ENCODE results near the gene ATOH8. TPM values are rescaled to one million over a fixed set of nuclear protein-coding genes. Genes with fewer than 3 reads are reported as not detected.

Gene ATOH8
- total RNA-seq, 2 experiments from 2014 or later = 0.44 TPM; not detected in 1

DNA sequence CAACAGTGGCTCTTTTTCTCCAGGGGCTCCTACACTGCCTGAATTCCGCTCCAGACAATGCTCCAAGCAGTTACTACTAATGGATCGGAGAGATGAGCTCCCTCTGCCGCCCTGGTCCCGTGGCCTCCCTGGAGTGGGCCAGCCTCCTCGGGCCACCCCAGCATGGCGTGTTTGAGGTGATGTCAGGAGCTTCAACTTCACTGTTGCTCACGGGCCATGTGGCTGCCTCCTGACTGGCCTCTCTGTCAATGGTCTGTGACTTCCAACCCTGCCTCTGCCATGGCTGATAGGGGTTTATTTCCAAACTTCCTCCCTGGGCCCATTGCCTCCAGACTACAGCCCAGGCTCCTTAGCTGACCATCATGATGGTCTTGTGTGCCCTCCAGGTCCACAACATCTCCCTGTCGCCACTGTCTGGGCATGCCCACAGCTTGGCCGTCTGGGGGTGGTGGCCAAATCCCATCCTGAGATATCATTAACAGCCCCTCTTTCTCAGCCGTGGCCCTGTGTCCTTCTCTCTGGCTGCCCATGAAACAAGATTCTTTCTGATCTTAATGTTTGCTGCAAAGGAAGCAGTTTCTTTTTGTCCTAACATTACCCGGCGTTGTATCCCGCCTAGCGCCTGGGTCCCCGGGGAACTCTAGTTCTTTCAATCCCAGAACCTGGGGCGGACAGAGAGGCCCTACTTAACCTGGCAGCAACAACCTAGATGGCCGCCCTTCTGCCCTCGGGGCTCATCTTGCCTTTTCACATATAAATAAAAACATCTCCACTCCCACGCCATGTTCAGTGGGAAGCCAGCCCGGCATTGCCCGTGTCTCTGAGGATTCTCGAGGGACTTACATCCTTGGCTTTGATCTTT is 38.1 kb downstream of the ATOH8 start:
- no TSS peak for BruUV-seq (replicated peaks)
- H3K9me3 ChIP-seq (ENCODE audit: low read length) = no peaks in the 10 kb centered on the region
- no peak overlapping the region for H3K4me2 ChIP-seq (ENCODE audit: low read length)
- no peak overlapping the region for H3K27ac ChIP-seq (ENCODE audit: low read depth, low read length, poor library complexity, severe bottlenecking)
- no peak overlapping the region for H2AFZ ChIP-seq (ENCODE audit: low read length)
- ChIA-PET CTCF (ENCODE audit: unreplicated experiment) (no interaction called here), POLR2A (no interaction called here)
- no peaks in the 10 kb centered on the region for H3K36me3 ChIP-seq (ENCODE audit: insufficient read depth, low read length)
- H3K4me3 ChIP-seq (ENCODE audit: low read depth, low read length, poor library complexity, severe bottlenecking) = no peak overlapping the region
- H3K4me1 ChIP-seq (ENCODE audit: insufficient read depth, low read length, poor library complexity, severe bottlenecking) = no peaks in the 10 kb centered on the region
- no peaks in the 10 kb centered on the region for H4K20me1 ChIP-seq (ENCODE audit: insufficient read depth, low read length)
- intact Hi-C loops (cut with micrococcal nuclease; ENCODE audit: unreplicated experiment) = no loop called here
- no peaks in the 10 kb centered on the region for H3K79me2 ChIP-seq (ENCODE audit: insufficient read depth, low read depth, low read length)
- no peak for DNase-seq (ENCODE audit: low spot score)
- H3K9me2 ChIP-seq (ENCODE audit: insufficient read depth, low read length) = no peaks in the 10 kb centered on the region
- TF ChIP-seq EZH2phosphoT487 (IDR thresholded peaks at IDR 0.05; ENCODE audit: borderline replicate concordance, low read depth, low read length) = no peak
- TF ChIP-seq, protein P1, sequence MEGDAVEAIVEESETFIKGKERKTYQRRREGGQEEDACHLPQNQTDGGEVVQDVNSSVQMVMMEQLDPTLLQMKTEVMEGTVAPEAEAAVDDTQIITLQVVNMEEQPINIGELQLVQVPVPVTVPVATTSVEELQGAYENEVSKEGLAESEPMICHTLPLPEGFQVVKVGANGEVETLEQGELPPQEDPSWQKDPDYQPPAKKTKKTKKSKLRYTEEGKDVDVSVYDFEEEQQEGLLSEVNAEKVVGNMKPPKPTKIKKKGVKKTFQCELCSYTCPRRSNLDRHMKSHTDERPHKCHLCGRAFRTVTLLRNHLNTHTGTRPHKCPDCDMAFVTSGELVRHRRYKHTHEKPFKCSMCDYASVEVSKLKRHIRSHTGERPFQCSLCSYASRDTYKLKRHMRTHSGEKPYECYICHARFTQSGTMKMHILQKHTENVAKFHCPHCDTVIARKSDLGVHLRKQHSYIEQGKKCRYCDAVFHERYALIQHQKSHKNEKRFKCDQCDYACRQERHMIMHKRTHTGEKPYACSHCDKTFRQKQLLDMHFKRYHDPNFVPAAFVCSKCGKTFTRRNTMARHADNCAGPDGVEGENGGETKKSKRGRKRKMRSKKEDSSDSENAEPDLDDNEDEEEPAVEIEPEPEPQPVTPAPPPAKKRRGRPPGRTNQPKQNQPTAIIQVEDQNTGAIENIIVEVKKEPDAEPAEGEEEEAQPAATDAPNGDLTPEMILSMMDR (conservative IDR thresholded peaks at IDR 0.05; ENCODE audit: low read length) = no peak

DNA sequence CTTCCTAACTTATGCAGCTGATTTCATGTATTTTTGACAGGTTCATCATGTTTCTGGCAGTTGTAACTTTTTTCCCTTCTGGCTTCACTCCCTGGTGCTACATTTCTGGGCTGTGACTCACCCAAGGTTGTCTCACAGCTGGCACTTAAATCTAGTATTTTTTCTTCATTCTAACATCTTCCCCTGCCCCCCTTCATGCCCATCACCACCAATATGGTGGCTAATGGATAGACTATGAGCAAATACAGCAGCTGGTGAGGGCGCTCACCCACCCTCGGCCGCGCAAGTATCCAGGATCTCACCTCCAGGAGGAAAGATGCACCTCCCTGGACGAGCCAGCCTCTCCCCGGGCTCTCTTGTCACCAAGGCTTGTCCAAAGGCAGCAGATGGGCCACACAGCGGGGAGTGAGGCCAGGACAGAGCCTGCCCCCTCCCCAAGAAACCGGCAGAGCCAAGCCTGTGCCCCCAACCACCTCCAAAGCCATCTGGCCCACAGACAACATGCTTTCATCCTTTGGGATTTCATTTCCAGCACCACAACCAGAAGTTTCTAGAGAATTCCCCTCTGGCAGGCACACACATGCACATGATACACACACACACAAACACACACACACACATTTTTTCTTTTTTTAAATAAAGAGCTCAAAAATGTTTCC is 39.1 kb downstream of the ATOH8 start:
- CTCF ChIA-PET (ENCODE audit: unreplicated experiment) = no interaction called here
- no peak overlapping the region for H3K4me2 ChIP-seq (ENCODE audit: low read length)

More for the DNA sequence above, 39.1 kb downstream of the ATOH8 start:
- H3K9me3 ChIP-seq (ENCODE audit: low read length) = no peaks in the 10 kb centered on the region
- H3K27ac ChIP-seq (ENCODE audit: low read depth, low read length, poor library complexity, severe bottlenecking) = no peak overlapping the region
- no peak overlapping the region for H3K4me3 ChIP-seq (ENCODE audit: low read depth, low read length, poor library complexity, severe bottlenecking)
- H3K79me2 ChIP-seq (ENCODE audit: insufficient read depth, low read depth, low read length) = no peaks in the 10 kb centered on the region
- TF ChIP-seq EZH2phosphoT487 (IDR thresholded peaks at IDR 0.05; ENCODE audit: borderline replicate concordance, low read depth, low read length) = no peak
- TF ChIP-seq, protein P1 (conservative IDR thresholded peaks at IDR 0.05; ENCODE audit: low read length) = no peak
- intact Hi-C loops (cut with micrococcal nuclease; ENCODE audit: unreplicated experiment) = no loop called here
- no peaks in the 10 kb centered on the region for H3K36me3 ChIP-seq (ENCODE audit: insufficient read depth, low read length)
- no peak for DNase-seq (ENCODE audit: low spot score)
- no peak overlapping the region for H2AFZ ChIP-seq (ENCODE audit: low read length)
- BruUV-seq (replicated peaks) = no TSS peak
- no peaks in the 10 kb centered on the region for H3K4me1 ChIP-seq (ENCODE audit: insufficient read depth, low read length, poor library complexity, severe bottlenecking)
- H3K9me2 ChIP-seq (ENCODE audit: insufficient read depth, low read length) = no peaks in the 10 kb centered on the region
- H4K20me1 ChIP-seq (ENCODE audit: insufficient read depth, low read length) = no peaks in the 10 kb centered on the region
- POLR2A ChIA-PET = interaction anchor here (0.6 kb wide), 1 partner anchor 33 kb away, joined by 3 read pairs; no protein-coding TSS in a partner anchor
